HL-60 (cell line): ENCODE data around the gene MIF.
"Not testable (repeated sequence)": the region's sequence is repeated elsewhere in the genome, so short reads cannot be mapped to it uniquely, and the experiment has no call there.

ENCODE experiments used
- DNase-seq, 2 experiments: peaks; one replicate each; pipeline ENCODE4 v3.0.0-alpha.2; 2010 to 2020; ENCODE audit warnings: low read depth in 1 of 2, low spot score in 1 of 2
- H3K27ac ChIP-seq: fragments of 250-450 bp; sonication (Bioruptor Pico); replicated peaks from 2 replicates; pipeline ENCODE4 v1.5.1; 2020; ENCODE audit warnings: mild to moderate bottlenecking, moderate library complexity
- H3K27me3 ChIP-seq: fragments of 250-450 bp; sonication (Bioruptor Pico); 2 replicates; pipeline ENCODE4 v1.5.1; 2021; ENCODE audit warnings: mild to moderate bottlenecking, moderate library complexity; ENCODE audit not compliant: insufficient read depth, poor library complexity, severe bottlenecking
- H3K4me3 ChIP-seq: replicated peaks from 2 replicates; pipeline ENCODE4 v1.5.1; 2011; ENCODE audit warnings: mild to moderate bottlenecking, control low read depth, low read length; ENCODE audit not compliant: insufficient read depth
- GABPA ChIP-seq: IDR thresholded peaks from 2 replicates; pipeline ENCODE4 v1.6.1; 2012; ENCODE audit warnings: low read depth
- POLR2AphosphoS5 ChIP-seq: IDR thresholded peaks from 2 replicates; pipeline ENCODE4 v1.6.1; 2012; ENCODE audit warnings: low read depth
- REST ChIP-seq: IDR thresholded peaks from 2 replicates; pipeline ENCODE4 v1.6.1; 2012; ENCODE audit warnings: low read depth; ENCODE audit not compliant: insufficient replicate concordance
- SPI1 ChIP-seq: IDR thresholded peaks from 2 replicates; pipeline ENCODE4 v1.6.1; 2012; ENCODE audit warnings: low read depth, mild to moderate bottlenecking, borderline replicate concordance
- TF ChIP-seq, protein P1 (sequence below): IDR thresholded peaks from one replicate; pipeline ENCODE4 v1.5.1; 2011; ENCODE audit warnings: low read length, control low read depth, inconsistent platforms; ENCODE audit not compliant: insufficient read depth

MIF gene

GRCh38 chr22:23857606-23858483 lies 36.3 kb upstream of the MIF start, which contains the start of gene SLC2A11:
TSS of gene SLC2A11 (plus strand) at chr22:23857875. CDS start at chr22:23858000, 125 bp downstream.
- peak; percentile 96 to 98 for DNase-seq
- Histone ChIP-seq H3K27ac (peak within 1 kb of the TSS; percentile 48), H3K4me3 (peak within 1 kb of the TSS; percentile 65), H3K27me3 (no peaks in the 10 kb centered on the region)
- TF ChIP-seq, protein P1, sequence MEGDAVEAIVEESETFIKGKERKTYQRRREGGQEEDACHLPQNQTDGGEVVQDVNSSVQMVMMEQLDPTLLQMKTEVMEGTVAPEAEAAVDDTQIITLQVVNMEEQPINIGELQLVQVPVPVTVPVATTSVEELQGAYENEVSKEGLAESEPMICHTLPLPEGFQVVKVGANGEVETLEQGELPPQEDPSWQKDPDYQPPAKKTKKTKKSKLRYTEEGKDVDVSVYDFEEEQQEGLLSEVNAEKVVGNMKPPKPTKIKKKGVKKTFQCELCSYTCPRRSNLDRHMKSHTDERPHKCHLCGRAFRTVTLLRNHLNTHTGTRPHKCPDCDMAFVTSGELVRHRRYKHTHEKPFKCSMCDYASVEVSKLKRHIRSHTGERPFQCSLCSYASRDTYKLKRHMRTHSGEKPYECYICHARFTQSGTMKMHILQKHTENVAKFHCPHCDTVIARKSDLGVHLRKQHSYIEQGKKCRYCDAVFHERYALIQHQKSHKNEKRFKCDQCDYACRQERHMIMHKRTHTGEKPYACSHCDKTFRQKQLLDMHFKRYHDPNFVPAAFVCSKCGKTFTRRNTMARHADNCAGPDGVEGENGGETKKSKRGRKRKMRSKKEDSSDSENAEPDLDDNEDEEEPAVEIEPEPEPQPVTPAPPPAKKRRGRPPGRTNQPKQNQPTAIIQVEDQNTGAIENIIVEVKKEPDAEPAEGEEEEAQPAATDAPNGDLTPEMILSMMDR: peak; percentile 0
- no peak for TF ChIP-seq SPI1
- peak; percentile 86 for TF ChIP-seq POLR2AphosphoS5

- no peak for DNase-seq
- Histone ChIP-seq H3K27me3 (no peaks in the 10 kb centered on the region), H3K4me3 (peak overlapping the region; percentile 65), H3K27ac (no peak overlapping the region)
- TF ChIP-seq SPI1: no peak
- TF ChIP-seq, protein P1: no peak
- no peak for TF ChIP-seq GABPA
- TF ChIP-seq POLR2AphosphoS5: no peak
- no peak for TF ChIP-seq REST
Observed at GRCh38 chr22:23858484-23858815, 35.7 kb upstream of the MIF start.

- Histone ChIP-seq H3K27me3 (no peaks in the 10 kb centered on the region), H3K27ac (no peak overlapping the region), H3K4me3 (no peak overlapping the region)
- TF ChIP-seq GABPA (no peak), POLR2AphosphoS5 (no peak), SPI1 (no peak), REST (no peak)
- TF ChIP-seq, protein P1: no peak
- no peak for DNase-seq
Observed at GRCh38 chr22:23859201-23859600, 35.0 kb upstream of the MIF start.

DNA sequence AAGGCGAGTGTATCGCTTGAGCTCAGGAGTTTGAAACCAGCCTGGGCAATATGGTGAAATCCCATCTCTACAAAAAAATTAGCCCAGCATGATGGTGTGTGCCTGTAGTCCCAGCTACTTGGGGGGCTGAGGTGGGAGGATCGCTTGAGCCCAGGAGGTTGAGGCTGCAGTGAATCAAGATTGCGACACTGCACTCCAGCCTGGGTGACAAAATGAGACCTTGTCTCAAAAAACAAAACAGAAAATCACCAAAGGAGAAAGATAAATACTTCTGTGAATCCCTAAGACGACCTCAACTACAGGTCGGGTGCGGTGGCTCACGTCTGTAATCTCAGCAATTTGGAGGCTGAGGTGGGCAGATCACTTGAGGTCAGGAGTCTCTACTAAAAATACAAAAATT lies 34.0 kb upstream of the MIF start:
- DNase-seq, H3K4me3 ChIP-seq, H3K27me3 ChIP-seq, H3K27ac ChIP-seq: not testable (repeated sequence)
